HG03103 (cell line): ENCODE results near the gene ASIC5.
"Not testable (repeated sequence)": the region's sequence is repeated elsewhere in the genome, so short reads cannot be mapped to it uniquely, and the experiment has no call there.

Experiments used
- ATAC-seq: cut with Tn5 transposase; IDR thresholded peaks from one replicate; pipeline ENCODE4 v1.9.1; 2021; ENCODE audit warnings: low read depth; ENCODE audit not compliant: unreplicated experiment

ASIC5 gene

GRCh38 chr4:155805016-155805415, 61.1 kb downstream of the ASIC5 start:
- ATAC-seq: no peak

- ATAC-seq: no peak
Measured at GRCh38 chr4:155802190-155802959, 63.7 kb downstream of the ASIC5 start.

- ATAC-seq: no peak
Measured at GRCh38 chr4:155800685-155801343, 65.3 kb downstream of the ASIC5 start.

- no peak for ATAC-seq
Measured at GRCh38 chr4:155799794-155800123, 66.3 kb downstream of the ASIC5 start.

GRCh38 chr4:155799116-155799793, 66.8 kb downstream of the ASIC5 start:
- no peak for ATAC-seq

GRCh38 chr4:155797581-155797980, 68.5 kb downstream of the ASIC5 start:
- not testable (repeated sequence) for ATAC-seq

GRCh38 chr4:155795991-155796390, 70.1 kb downstream of the ASIC5 start:
- peak; percentile 89 for ATAC-seq

GRCh38 chr4:155794589-155795236, 71.4 kb downstream of the ASIC5 start:
- no peak for ATAC-seq

- no peak for ATAC-seq
Measured at GRCh38 chr4:155789982-155790381, 76.1 kb downstream of the ASIC5 start.

- ATAC-seq: no peak
Measured at GRCh38 chr4:155789391-155789790, 76.7 kb downstream of the ASIC5 start.

GRCh38 chr4:155787113-155787710, 78.9 kb downstream of the ASIC5 start:
- peak; percentile 98 for ATAC-seq

- no peak for ATAC-seq
Measured at GRCh38 chr4:155785828-155786227, 80.2 kb downstream of the ASIC5 start.

GRCh38 chr4:155784637-155785036, 81.4 kb downstream of the ASIC5 start:
- ATAC-seq: no peak

GRCh38 chr4:155781249-155781831, 84.7 kb downstream of the ASIC5 start:
- no peak for ATAC-seq

GRCh38 chr4:155780775-155781174, 85.3 kb downstream of the ASIC5 start:
- no peak for ATAC-seq
